NAMALWA (cell line): ENCODE results near the gene FSTL1.
"Not testable (repeated sequence)": the region's sequence is repeated elsewhere in the genome, so short reads cannot be mapped to it uniquely, and the experiment has no call there.

Source experiments
- DNase-seq: peaks from one replicate; pipeline ENCODE4 v3.0.0-alpha.2; 2015; ENCODE audit warnings: low spot score

Gene FSTL1

GRCh38 chr3:120418446-120418845 is 32.3 kb downstream of the FSTL1 start:
- no peak for DNase-seq

DNA sequence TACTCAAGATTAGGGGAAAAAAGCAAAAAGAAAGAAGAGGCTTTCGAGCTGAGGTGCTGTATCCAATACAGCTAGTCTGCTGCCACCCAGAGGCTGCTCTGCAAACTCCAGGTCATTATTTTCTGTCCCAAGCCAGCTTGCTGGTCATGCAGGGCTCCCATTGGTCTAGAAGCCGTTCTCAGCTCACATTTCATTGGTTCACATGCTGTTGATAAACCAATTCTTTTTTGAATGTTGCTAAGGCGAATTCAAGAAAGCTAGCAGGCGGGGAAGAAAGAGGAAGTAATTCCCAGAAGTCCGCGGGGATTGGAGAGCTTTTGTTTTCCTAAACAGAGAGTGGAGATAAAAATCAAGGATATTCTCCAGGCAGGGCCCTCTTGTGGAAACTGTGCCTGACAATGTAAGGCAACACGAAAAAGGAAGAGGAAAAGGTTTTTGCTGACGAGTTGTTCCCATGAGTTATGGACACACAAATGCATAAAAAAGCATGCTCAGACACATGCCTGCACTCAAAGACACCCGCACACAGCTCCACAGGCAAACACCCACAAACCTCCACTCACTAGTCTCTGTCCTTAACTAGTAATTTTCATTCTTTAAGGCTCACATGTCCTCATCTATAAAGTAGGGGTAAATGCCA is 33.4 kb downstream of the FSTL1 start:
- peak; percentile 97 for DNase-seq

DNA sequence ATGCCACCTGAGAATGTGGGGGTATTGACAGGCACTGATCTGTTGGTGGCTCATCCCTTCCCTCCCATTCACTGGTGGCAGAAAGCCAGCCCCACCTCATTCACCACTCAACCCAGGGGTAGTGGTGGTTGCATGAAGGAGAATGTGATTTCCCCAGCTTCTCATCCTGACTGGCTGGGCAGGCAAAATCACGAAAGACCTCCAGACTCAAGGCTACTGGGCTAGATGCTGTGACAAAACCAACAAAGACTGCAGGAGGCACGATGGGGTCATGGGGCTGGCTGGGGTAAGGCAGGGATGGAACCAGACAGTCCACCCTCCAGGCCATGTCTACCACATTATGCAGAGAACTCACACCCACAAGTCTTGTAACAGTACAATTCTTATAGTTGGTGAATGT is 33.9 kb downstream of the FSTL1 start:
- DNase-seq, result no peak

- DNase-seq, result no peak
Observed at GRCh38 chr3:120415756-120416155, 35.0 kb downstream of the FSTL1 start.

DNA sequence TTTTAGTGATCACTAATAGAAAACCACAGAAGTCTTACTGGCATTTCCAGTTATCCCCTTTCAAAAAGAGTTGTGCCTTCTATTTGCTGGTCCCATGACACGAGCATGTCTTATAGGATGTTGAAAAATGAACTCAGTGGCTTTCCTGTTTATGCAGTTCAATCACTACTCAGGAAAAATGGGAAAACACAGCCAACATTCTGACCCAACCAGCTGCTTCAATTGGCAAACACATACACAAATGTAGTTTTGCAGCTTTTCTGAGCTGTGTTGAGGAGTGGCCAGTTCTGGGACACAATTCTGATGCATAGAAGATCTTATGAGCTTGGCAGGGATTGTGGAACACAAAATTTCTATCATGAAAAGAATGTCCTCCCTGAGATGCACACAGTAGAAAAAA is 40.3 kb downstream of the FSTL1 start:
- DNase-seq, result no peak

GRCh38 chr3:120410116-120410515 is 40.7 kb downstream of the FSTL1 start:
- no peak for DNase-seq

GRCh38 chr3:120407508-120408287 is 43.1 kb downstream of the FSTL1 start:
- no peak for DNase-seq

GRCh38 chr3:120404876-120405275 is 45.9 kb downstream of the FSTL1 start:
- no peak for DNase-seq

DNA sequence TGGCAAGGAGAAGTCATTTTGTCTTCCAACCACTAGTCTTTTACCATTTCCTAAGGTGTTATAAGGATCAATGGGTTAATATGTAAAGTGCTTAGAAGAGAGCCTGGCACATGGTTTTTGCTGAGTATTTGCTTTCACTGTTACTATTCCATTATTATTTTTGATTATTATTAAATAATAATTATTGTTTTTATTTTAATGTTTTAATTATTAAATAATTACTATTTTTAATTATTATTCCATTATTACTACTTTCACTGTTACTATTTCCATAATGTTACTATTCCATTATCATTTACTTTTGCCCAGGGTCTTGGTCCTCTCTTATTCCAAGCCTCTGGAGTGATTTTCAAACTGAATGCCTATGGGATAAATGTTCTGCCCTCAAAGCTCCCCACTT is 48.5 kb downstream of the FSTL1 start:
- DNase-seq, result no peak

- peak; percentile 45 for DNase-seq
Observed at GRCh38 chr3:120399372-120399771, 51.4 kb downstream of the FSTL1 start.

- no peak for DNase-seq
Observed at GRCh38 chr3:120396469-120396868, 54.3 kb downstream of the FSTL1 start.

DNA sequence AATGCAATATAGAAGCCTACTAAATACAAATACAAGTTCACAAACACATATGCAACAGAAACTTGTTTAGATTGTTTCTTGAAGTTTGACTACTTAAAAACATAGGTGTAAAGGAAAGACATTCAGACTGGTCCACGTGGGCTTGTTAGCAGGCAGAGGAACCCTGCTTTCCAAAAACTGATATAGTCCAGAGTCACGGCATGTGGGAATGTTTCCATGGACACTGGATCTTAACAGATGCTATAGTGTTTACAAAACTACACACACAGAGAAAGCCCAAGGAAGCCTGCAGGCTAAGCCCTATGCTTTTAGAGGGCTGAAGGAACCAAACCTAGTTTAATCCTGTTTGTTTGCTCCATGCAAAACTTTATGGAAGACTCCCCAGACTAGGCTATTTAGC is 56.4 kb downstream of the FSTL1 start:
- DNase-seq, result no peak

DNA sequence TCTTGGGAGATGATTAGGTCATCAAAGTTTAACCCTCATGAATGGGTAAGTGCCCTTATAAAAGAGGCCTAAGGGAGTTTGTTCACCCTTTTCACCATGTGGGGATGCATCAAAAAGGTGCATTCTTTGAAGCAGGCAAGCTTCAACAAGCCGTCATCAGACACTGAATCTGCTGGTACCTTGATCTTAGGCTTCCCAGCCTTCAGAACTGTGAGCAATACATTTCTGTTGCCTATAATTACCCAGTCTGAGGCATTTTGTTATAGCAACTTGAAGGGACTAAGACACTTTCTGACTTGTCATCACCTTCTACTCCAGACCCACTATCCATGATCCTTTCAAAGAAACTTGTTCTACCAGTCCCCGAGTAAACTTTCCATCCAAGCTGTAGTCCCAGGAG is 57.0 kb downstream of the FSTL1 start:
- DNase-seq, result no peak

- DNase-seq, result no peak
Observed at GRCh38 chr3:120393243-120393642, 57.5 kb downstream of the FSTL1 start.

- no peak for DNase-seq
Observed at GRCh38 chr3:120382941-120383447, 67.8 kb downstream of the FSTL1 start.

- no peak for DNase-seq
Observed at GRCh38 chr3:120381503-120381902, 69.3 kb downstream of the FSTL1 start.

DNA sequence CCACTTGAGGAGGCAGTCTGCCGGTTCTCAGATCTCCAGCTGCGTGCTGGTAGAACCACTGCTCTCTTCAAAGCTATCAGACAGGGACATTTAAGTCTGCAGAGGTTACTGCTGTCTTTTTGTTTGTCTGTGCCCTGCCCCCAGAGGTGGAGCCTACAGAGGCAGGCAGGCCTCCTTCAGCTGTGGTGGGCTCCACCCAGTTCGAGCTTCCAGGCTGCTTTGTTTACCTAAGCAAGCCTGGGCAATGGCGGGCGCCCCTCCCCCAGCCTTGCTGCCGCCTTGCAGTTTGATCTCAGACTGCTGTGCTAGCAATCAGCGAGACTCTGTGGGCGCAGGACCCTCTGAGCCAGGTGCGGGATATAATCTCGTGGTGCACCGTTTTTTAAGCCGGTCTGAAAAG is 72.8 kb downstream of the FSTL1 start:
- DNase-seq, result not testable (repeated sequence)

DNA sequence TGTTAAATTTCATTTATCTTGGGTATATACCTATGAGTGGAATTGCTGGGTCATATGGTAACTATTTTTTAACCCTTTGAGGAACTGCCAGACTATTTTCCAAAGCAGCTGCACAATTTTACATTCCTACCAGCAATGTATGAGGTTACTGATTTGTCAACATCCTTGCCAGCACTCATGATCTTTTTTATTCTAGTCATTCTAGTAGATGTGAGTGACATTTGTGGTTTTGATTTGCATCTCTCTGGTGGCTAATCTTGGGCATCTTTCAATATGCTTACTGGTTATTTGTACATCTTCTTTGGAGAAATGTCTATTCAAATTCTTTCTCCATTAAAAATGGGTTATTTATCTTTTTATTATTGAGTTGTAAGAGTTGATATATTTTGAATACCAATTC is 80.3 kb downstream of the FSTL1 start:
- DNase-seq, result peak; percentile 12

DNA sequence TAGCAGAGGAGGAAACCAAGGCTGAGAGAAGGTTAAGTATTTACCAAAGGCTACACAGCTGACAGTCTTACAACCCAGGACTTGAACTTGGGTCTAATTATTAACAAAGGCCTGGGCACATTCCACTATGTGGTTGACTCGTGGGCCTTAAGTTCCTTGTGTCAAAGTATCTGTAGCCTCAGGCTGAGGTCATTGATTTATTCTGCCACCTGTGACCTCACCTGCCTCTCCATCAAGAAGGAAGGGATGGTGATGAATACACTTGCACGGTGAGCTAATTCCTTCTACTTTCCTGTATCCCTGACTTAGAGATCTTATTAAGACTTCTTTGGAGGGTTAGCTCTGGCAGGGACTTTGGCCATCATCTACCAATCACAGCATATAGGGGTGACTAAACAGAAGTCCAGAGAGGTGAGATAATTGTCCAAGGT is 81.7 kb downstream of the FSTL1 start:
- no peak for DNase-seq

GRCh38 chr3:120368172-120368571 is 82.6 kb downstream of the FSTL1 start:
- no peak for DNase-seq

- no peak for DNase-seq
Observed at GRCh38 chr3:120364821-120365220, 86.0 kb downstream of the FSTL1 start.

GRCh38 chr3:120364101-120364500 is 86.7 kb downstream of the FSTL1 start:
- DNase-seq, result no peak

- DNase-seq, result peak; percentile 14
Observed at GRCh38 chr3:120357807-120358206, 93.0 kb downstream of the FSTL1 start.

GRCh38 chr3:120355486-120355885 is 95.3 kb downstream of the FSTL1 start:
- DNase-seq, result no peak
